HUES48 (cell line): ENCODE results near the gene TSHZ2.

Experiments
- H3K27ac ChIP-seq: one replicate; pipeline ENCODE4 v1.7.0; 2013; ENCODE audit warnings: low read depth, low read length, inconsistent platforms
- H3K27me3 ChIP-seq: 2 replicates; pipeline ENCODE4 v1.6.1; 2013; ENCODE audit warnings: mild to moderate bottlenecking, low read length; ENCODE audit not compliant: control insufficient read depth, insufficient read depth
- H3K36me3 ChIP-seq: 2 replicates; pipeline ENCODE4 v1.6.1; 2013; ENCODE audit warnings: low read length; ENCODE audit not compliant: control insufficient read depth, insufficient read depth
- H3K4me1 ChIP-seq: 2 replicates; pipeline ENCODE4 v1.6.1; 2013; ENCODE audit warnings: mild to moderate bottlenecking, low read length; ENCODE audit not compliant: control insufficient read depth, insufficient read depth
- H3K4me3 ChIP-seq: 2 replicates; pipeline ENCODE4 v1.5.1; 2013; ENCODE audit warnings: mild to moderate bottlenecking, low read depth, low read length
- H3K9ac ChIP-seq: 2 replicates; pipeline ENCODE4 v1.6.1; 2013; ENCODE audit warnings: mild to moderate bottlenecking, low read depth, low read length, moderate library complexity
- H3K9me3 ChIP-seq: 2 replicates; pipeline ENCODE4 v1.6.1; 2013; ENCODE audit warnings: low read length; ENCODE audit not compliant: control insufficient read depth, insufficient read depth

TSHZ2 gene

DNA sequence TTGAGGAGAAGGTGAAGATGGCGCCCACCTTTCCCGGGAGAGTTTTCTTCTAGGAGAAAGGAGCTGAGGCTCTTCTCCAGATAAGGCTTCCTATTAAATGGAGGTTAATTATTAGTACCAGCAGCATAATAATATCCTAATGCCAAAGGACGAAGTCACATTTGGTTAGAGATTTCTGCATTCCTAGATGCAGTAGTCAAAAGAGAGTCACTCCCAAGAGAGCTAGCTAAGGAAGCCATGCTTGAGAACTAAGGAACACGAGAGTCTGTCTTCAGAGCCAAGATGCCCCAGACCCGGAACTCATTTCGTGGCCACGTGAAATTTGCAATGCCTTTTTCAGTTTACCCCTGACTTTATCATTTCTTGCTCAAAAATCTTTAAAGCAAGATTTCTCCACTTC, 132.7 kb downstream of the TSHZ2 start:
- Histone ChIP-seq H3K27ac (no peak overlapping the region), H3K4me3 (no peak overlapping the region), H3K36me3 (no peaks in the 10 kb centered on the region), H3K9ac (no peak overlapping the region), H3K27me3 (no peaks in the 10 kb centered on the region), H3K9me3 (no peaks in the 10 kb centered on the region), H3K4me1 (no peaks in the 10 kb centered on the region)

DNA sequence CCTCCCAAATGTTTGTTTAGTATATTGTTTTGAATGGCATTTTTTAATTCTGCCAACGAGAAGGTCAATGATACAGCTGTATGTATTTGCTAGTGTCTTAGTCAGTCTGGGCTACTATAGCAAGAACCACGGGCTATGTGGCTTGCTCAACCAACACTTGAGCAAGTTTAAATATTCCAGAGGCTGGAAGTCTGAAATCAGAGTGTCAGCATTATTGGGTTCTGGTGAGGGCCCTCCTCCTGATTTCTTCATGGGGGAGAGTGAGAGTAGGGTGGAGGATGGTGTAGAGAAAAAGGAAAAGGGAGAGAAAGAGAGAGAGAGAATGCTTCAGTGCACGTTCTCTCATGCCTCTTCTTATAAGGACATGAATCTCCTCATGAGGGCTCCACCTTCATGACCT, 144.6 kb downstream of the TSHZ2 start:
- Histone ChIP-seq H3K4me3 (no peak overlapping the region), H3K4me1 (0 out of 2 replicates have a peak, but pooled peaks cover 7% of the 10 kb centered on the region), H3K27me3 (no peaks in the 10 kb centered on the region), H3K9ac (no peak overlapping the region), H3K27ac (no peak overlapping the region), H3K9me3 (no peaks in the 10 kb centered on the region), H3K36me3 (no peaks in the 10 kb centered on the region)

DNA sequence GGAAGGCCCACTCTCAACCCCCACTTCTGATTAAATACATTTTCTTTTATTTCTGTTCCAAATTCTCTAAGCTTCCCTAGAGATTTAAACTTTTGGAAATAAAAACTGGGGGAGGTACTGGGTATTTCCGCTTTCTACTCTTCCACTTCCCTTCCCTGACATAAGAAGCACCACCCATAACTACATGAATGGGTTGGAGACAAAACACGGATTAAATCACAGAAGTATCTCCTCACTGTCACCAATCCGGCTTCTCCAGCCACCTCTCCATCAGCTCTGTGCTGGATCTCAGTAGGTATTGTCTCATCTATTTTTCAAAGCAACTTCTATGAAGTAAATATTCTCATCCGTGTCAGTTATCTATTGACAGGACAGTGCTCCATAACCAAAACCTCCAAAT, 150.7 kb downstream of the TSHZ2 start:
- Histone ChIP-seq H3K27ac (no peak overlapping the region), H3K36me3 (no peaks in the 10 kb centered on the region), H3K9me3 (no peaks in the 10 kb centered on the region), H3K4me1 (0 out of 2 replicates have a peak, but pooled peaks cover 7% of the 10 kb centered on the region), H3K9ac (no peak overlapping the region), H3K27me3 (no peaks in the 10 kb centered on the region), H3K4me3 (no peak overlapping the region)

DNA sequence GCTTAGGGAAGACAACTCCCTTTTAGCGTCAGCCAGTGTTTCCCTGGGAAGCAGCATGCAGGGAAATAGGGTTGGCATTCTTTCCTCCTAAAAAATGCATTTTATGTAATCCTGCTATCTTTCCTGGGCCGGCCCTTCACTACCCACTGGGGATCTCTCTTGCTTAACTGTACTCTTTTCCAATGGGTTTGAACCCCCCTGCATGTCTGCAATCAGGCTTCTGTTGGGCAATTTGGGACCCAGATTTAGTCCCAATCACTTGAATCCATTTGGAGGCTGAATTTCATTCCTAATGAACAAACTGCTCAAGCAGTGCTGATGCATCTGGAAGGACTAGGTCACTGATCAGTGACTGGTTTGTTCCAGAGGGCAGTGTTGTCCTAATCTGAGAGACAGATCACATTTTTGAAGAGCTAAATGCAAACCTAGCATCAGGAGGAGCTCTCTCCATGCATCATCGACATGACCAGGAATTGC, 152.0 kb downstream of the TSHZ2 start:
- Histone ChIP-seq H3K27me3 (no peaks in the 10 kb centered on the region), H3K4me3 (no peak overlapping the region), H3K36me3 (no peaks in the 10 kb centered on the region), H3K9me3 (no peaks in the 10 kb centered on the region), H3K9ac (no peak overlapping the region), H3K4me1 (peaks cover 10% of the 10 kb centered on the region; the same call in 1 of the 2 replicates), H3K27ac (no peak overlapping the region)

DNA sequence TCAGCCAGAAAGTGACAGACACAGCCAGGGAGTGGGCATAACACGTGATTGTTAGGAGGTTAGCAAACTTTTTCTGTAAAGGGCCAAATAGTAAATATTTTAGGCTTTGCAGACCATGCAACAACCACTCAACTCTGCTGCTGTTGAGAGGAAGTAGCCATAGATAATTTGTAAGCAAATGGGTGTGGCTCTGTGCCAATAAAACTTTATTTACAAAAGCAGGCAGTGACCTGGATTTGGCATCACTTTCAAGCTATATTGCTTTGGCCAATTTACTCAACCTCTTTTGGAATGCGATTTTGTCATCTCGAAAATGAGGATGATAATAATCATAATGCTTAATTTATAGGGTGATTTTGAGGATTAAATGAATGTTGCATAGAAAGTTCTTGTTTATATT, 152.6 kb downstream of the TSHZ2 start:
- H3K27ac ChIP-seq, result no peak overlapping the region
- peaks cover 10% of the 10 kb centered on the region; the same call in 1 of the 2 replicates for H3K4me1 ChIP-seq
- H3K4me3 ChIP-seq, result no peak overlapping the region
- no peaks in the 10 kb centered on the region for H3K27me3 ChIP-seq
- no peak overlapping the region for H3K9ac ChIP-seq
- no peaks in the 10 kb centered on the region for H3K9me3 ChIP-seq
- H3K36me3 ChIP-seq, result no peaks in the 10 kb centered on the region

DNA sequence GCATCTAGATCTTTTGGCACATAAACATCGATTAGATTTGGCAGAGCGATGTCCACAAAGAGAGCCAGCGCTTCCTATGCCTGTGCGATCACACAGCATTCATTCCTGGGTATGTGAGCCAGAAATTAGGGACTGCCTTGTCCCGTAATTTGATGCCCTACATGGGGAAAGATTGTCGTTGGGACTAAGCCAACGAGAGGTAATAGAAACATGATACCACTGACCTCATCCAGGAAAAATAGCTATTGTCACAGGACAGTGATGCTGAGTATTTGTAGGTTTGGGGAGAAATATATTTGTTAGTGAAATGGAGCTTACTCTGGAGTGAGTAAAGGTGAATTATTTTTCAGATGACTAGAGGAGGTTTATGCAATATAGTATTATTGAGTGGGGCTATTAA, 154.0 kb downstream of the TSHZ2 start:
- H3K4me1 ChIP-seq, result peaks cover 13% of the 10 kb centered on the region; the same call in 1 of the 2 replicates
- H3K9ac ChIP-seq, result no peak overlapping the region
- H3K27ac ChIP-seq, result no peak overlapping the region
- H3K9me3 ChIP-seq, result no peaks in the 10 kb centered on the region
- no peaks in the 10 kb centered on the region for H3K27me3 ChIP-seq
- no peak overlapping the region for H3K4me3 ChIP-seq
- no peaks in the 10 kb centered on the region for H3K36me3 ChIP-seq

DNA sequence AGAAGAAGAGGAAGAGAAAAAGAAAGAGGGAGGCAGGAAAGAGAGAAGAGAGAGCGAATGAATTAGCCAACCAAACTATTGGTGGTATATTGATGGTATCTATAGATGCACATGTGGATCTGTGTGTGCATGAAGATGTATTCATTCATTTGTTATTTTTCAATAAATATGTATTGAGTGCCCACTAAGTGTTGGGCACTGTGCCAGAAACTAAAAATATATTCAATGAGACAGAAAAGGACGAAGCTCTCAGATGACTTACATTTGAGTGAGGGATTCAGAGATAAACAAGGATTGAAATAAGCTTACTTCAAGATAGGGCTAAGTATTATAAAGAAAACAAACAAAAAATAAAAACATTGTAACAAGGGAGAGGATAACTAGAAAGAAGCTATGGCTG, 154.9 kb downstream of the TSHZ2 start:
- Histone ChIP-seq H3K9me3 (no peaks in the 10 kb centered on the region), H3K27me3 (no peaks in the 10 kb centered on the region), H3K4me1 (peaks cover 14% of the 10 kb centered on the region; the same call in 1 of the 2 replicates), H3K9ac (no peak overlapping the region), H3K27ac (no peak overlapping the region), H3K36me3 (no peaks in the 10 kb centered on the region), H3K4me3 (no peak overlapping the region)

DNA sequence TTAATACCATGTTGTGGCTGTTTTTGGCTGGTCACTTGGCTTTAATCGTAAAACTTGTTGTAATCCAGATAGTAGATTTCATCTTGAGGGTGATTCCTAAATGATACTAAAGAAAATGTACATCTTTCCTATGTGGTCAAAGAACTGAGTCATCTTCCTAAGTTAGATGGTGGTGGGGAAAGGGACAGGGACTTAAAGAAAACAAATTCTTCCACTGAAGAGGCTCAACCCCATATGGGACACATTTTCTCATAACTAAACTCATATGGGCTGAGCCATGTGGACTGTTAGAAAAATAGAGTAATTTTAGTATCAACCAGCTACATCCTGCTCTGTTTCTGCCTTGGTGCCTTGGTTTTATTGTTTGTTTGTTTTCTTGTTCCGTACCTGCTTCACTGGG, 155.8 kb downstream of the TSHZ2 start:
- Histone ChIP-seq H3K4me1 (peaks cover 14% of the 10 kb centered on the region; the same call in 1 of the 2 replicates), H3K27ac (no peak overlapping the region), H3K9ac (no peak overlapping the region), H3K36me3 (no peaks in the 10 kb centered on the region), H3K9me3 (no peaks in the 10 kb centered on the region), H3K27me3 (no peaks in the 10 kb centered on the region), H3K4me3 (no peak overlapping the region)

DNA sequence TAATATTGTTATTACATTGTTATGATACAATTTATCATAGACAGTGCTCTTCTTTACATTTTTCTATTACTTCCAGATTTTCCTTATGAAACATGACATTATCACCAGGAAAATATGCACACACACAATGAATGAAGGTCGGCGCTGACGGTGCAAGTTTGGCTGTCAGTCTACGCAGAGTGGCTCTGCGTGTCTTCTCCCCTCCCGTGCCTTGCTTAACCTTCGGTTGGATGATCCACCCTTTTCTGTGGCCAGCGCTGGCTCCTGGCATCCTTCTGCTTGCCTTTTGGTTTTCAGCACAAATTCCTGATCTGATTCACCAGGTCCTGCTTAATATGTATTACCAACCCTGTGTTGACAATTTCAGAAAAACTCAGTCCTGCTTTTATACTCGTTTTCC, 157.4 kb downstream of the TSHZ2 start:
- H3K4me1 ChIP-seq, result peaks cover 14% of the 10 kb centered on the region; the same call in 1 of the 2 replicates
- H3K27me3 ChIP-seq, result no peaks in the 10 kb centered on the region
- no peak overlapping the region for H3K9ac ChIP-seq
- no peaks in the 10 kb centered on the region for H3K36me3 ChIP-seq
- H3K4me3 ChIP-seq, result no peak overlapping the region
- H3K9me3 ChIP-seq, result no peaks in the 10 kb centered on the region
- H3K27ac ChIP-seq, result no peak overlapping the region

DNA sequence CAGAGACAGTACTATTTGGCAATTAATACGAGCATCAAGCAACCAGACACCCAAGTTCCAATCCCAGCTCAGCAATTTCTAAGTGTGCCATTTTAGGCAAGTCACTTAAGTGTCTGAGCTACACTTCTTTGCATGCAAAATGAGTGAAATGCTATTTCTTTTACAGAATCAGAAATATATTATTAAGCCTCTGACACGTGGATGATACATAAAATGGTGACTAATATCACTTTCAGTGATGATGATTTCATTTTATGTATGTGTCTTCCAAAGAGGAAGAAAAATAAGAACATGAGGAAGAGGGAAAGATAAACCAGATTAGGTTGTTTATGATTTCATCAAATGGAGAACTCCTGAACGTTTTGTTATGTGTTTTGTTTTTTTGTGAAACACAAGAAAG, 158.6 kb downstream of the TSHZ2 start:
- H3K4me3 ChIP-seq, result no peak overlapping the region
- no peak overlapping the region for H3K9ac ChIP-seq
- no peaks in the 10 kb centered on the region for H3K36me3 ChIP-seq
- no peaks in the 10 kb centered on the region for H3K9me3 ChIP-seq
- H3K27me3 ChIP-seq, result no peaks in the 10 kb centered on the region
- H3K27ac ChIP-seq, result no peak overlapping the region
- H3K4me1 ChIP-seq, result peaks cover 14% of the 10 kb centered on the region; the same call in 1 of the 2 replicates

DNA sequence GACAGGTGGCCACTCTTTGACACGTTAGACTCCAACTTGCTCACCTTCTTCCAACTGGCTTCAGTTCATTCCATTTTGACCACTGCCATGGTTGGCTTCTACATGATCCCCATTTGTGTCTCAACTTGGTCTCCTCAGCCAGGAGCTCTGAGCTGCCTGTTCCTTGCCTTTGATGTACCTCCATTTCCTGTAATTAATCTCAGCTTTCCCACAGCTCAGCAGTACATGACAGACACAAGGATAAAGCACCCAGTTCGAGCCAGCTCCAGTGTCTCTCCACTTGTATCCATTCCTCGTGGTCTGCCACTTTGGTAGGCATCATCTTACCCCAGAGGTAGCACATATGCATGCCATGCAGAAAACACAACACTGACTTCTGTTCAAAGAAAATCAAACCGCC, 161.0 kb downstream of the TSHZ2 start:
- Histone ChIP-seq H3K27me3 (no peaks in the 10 kb centered on the region), H3K4me1 (peaks cover 4% of the 10 kb centered on the region; the same call in 1 of the 2 replicates), H3K9ac (no peak overlapping the region), H3K36me3 (no peaks in the 10 kb centered on the region), H3K9me3 (no peaks in the 10 kb centered on the region), H3K27ac (no peak overlapping the region), H3K4me3 (no peak overlapping the region)

DNA sequence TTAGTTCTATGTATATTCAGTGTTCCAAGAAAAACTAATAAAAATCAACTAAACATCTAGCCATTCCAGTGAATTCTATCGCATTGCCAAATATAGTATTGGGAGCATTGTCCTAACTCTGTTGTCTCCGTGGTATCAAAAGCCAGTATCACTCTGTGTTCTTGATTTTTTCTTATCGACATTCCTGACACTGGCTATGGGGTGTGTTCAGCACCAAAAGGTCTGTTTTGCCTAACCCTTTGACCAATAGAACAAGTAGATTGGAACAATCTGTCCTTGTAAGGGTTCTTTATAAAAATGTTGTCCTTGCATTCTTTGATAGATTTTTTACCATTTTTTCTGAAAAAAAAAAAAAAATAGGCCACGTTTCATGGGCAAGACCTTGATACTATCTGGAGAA, 161.5 kb downstream of the TSHZ2 start:
- 0 out of 2 replicates have a peak, but pooled peaks cover 4% of the 10 kb centered on the region for H3K4me1 ChIP-seq
- no peak overlapping the region for H3K9ac ChIP-seq
- no peaks in the 10 kb centered on the region for H3K9me3 ChIP-seq
- no peaks in the 10 kb centered on the region for H3K36me3 ChIP-seq
- H3K27me3 ChIP-seq, result no peaks in the 10 kb centered on the region
- no peak overlapping the region for H3K27ac ChIP-seq
- no peak overlapping the region for H3K4me3 ChIP-seq
